ENCODE measurements around the gene CCKAR. TPM values are rescaled to one million over a fixed set of nuclear protein-coding genes. Genes with fewer than 3 reads are reported as not detected.

CCKAR gene
- total RNA-seq, 1 experiment from 2014 or later: 28.2 TPM

- H3K4me3 ChIP-seq: no peak overlapping the region
- no peak for DNase-seq
- no peaks in the 10 kb centered on the region for H3K27me3 ChIP-seq
- peaks cover 7% of the 10 kb centered on the region for H3K9me3 ChIP-seq
- H3K36me3 ChIP-seq: no peaks in the 10 kb centered on the region; the same call in 1 of the 2 replicates
Measured at GRCh38 chr4:26450418-26450817, 39.9 kb downstream of the CCKAR start.

- Histone ChIP-seq H3K4me3 (no peak overlapping the region), H3K36me3 (peaks cover 23% of the 10 kb centered on the region), H3K9me3 (peaks cover 9% of the 10 kb centered on the region), H3K27me3 (no peaks in the 10 kb centered on the region)
- no peak for DNase-seq
Measured at GRCh38 chr4:26447378-26447777, 42.9 kb downstream of the CCKAR start.

- no peaks in the 10 kb centered on the region for H3K27me3 ChIP-seq
- H3K4me3 ChIP-seq: no peak overlapping the region
- H3K36me3 ChIP-seq: peaks cover 64% of the 10 kb centered on the region
- DNase-seq: no peak
- H3K9me3 ChIP-seq: peaks cover 7% of the 10 kb centered on the region
Measured at GRCh38 chr4:26441771-26442170, 48.5 kb downstream of the CCKAR start.

GRCh38 chr4:26441102-26441501 is 49.2 kb downstream of the CCKAR start:
- peaks cover 71% of the 10 kb centered on the region for H3K36me3 ChIP-seq
- H3K4me3 ChIP-seq: no peak overlapping the region
- no peak for DNase-seq

GRCh38 chr4:26434030-26434639 is 56.1 kb downstream of the CCKAR start:
- peaks cover 76% of the 10 kb centered on the region for H3K36me3 ChIP-seq
- DNase-seq: no peak

More at GRCh38 chr4:26441102-26441501, 49.2 kb downstream of the CCKAR start:
- Histone ChIP-seq H3K9me3 (peaks cover 2% of the 10 kb centered on the region), H3K27me3 (no peaks in the 10 kb centered on the region)

GRCh38 chr4:26433556-26433955 is 56.7 kb downstream of the CCKAR start:
- DNase-seq: no peak
- H3K9me3 ChIP-seq: no peaks in the 10 kb centered on the region

More at GRCh38 chr4:26434030-26434639, 56.1 kb downstream of the CCKAR start:
- Histone ChIP-seq H3K9me3 (no peaks in the 10 kb centered on the region), H3K4me3 (no peak overlapping the region), H3K27me3 (no peaks in the 10 kb centered on the region)

GRCh38 chr4:26432419-26432818 is 57.9 kb downstream of the CCKAR start:
- Histone ChIP-seq H3K27me3 (no peaks in the 10 kb centered on the region), H3K36me3 (peaks cover 70% of the 10 kb centered on the region), H3K9me3 (no peaks in the 10 kb centered on the region), H3K4me3 (no peak overlapping the region)
- DNase-seq: no peak

More at GRCh38 chr4:26433556-26433955, 56.7 kb downstream of the CCKAR start:
- Histone ChIP-seq H3K27me3 (no peaks in the 10 kb centered on the region), H3K36me3 (peaks cover 76% of the 10 kb centered on the region), H3K4me3 (no peak overlapping the region)

- no peaks in the 10 kb centered on the region for H3K27me3 ChIP-seq
- no peak for DNase-seq
- H3K9me3 ChIP-seq: no peaks in the 10 kb centered on the region
- no peak overlapping the region for H3K4me3 ChIP-seq
- H3K36me3 ChIP-seq: peaks cover 70% of the 10 kb centered on the region
Measured at GRCh38 chr4:26431461-26432180, 58.7 kb downstream of the CCKAR start.

Other genes with a start within 250 kb of the CCKAR start
- 50.7 and 59.4 TPM in 2 replicates for gene RBPJ, start 169.5 kb downstream of the CCKAR start, total RNA-seq (2014; rRNA removed; shearing (Covaris generic); ENCODE audit: low replicate concordance)
- gene TBC1D19, start 93.6 kb upstream of the CCKAR start, total RNA-seq (2014; rRNA removed; shearing (Covaris generic); ENCODE audit: low replicate concordance): 10.0 and 14.4 TPM in 2 replicates